ENCODE results near the gene DNAJC16. TPM values are rescaled to one million over a fixed set of nuclear protein-coding genes. Genes with fewer than 3 reads are reported as not detected.

DNAJC16 gene
- total RNA-seq, 2 donors from 2014 or later, result 23.1 to 31.6 TPM

DNA sequence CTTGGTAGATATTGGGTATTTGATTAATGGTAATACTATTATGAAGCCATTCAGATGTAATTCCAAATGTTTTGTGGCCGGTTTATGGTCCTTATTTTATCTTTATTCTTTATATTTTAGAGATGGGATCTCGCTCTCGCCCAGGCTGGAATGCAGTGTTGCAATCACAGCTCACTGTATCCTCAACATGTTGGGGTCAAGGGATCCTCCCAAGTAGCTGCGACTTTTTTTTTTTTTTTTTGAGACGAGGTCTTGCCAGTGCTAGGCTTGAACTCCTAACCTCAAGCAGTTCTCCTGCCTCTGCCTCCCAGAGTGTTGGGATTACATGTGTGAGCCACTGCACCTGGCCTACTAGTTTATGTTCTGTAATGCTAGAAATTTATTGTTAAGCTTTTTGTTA is 95.3 kb downstream of the DNAJC16 start:
- peaks cover 11% of the 10 kb centered on the region for H3K36me3 ChIP-seq (ENCODE audit: control insufficient read depth, insufficient read depth, low read length)
- H3K27ac Mint-ChIP-seq, result no peak overlapping the region
- no peak overlapping the region for H3K4me3 ChIP-seq (ENCODE audit: low read length)
- H3K9ac ChIP-seq (ENCODE audit: extremely low read depth, low read length, poor library complexity, severe bottlenecking), result no peak overlapping the region
- no peak overlapping the region for H3K27ac ChIP-seq (ENCODE audit: low read depth, low read length)
- no peaks in the 10 kb centered on the region for H3K4me1 ChIP-seq (ENCODE audit: control insufficient read depth, insufficient read depth, low read length)
- H3K9me3 Mint-ChIP-seq, result no peaks in the 10 kb centered on the region
- WGBS, 2 experiments (ENCODE audit: insufficient coverage in 1 of 2, insufficient read length in 1 of 2), result 87 to 95% methylated on average over 3 to 5 of the region's 5 CpGs
- peaks cover 11% of the 10 kb centered on the region for H3K36me3 Mint-ChIP-seq (ENCODE audit: low read depth)
- no peaks in the 10 kb centered on the region for H3K27me3 Mint-ChIP-seq (ENCODE audit: insufficient read depth)
- no peak overlapping the region for H3K4me3 Mint-ChIP-seq
- peaks cover 11% of the 10 kb centered on the region for H3K4me1 Mint-ChIP-seq
- DNase-seq, result no peak
- H3K27me3 ChIP-seq (ENCODE audit: control insufficient read depth, insufficient read depth, low read length, poor library complexity, severe bottlenecking), result no peaks in the 10 kb centered on the region
- H3K9me3 ChIP-seq (ENCODE audit: control insufficient read depth, low read length), result no peaks in the 10 kb centered on the region
- no peak for TF ChIP-seq CTCF (conservative IDR thresholded peaks at IDR 0.05)

DNA sequence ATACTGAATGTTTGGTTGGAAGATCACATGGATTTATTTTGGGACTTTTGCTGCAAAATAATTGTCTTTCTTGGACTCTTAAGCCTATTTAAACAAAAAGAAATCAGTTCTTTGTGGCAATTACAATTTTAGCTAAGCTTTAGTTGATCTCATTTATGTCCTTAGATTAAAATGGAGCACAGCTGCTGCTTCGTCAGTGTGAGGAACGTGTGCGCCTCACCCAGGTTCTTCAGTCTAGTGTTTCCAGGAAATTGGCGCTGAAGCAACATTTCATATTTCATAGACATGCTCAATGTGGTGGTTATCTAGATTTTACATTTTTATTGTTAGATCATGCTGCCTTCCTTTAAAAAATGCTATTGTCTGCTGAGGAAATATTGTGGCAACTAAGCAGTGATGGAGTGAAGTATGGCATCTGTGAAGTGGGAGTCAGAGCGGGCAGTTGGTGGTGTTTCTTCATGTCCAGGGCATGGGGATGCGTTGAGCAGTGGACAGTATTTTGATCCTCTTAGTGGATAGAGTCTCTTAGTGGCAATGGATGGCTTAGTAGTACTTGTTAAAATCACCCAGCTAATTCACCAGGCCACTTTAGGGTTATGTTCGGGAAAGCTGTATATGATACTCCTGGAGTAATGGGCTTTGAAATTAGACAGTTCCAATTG is 96.2 kb downstream of the DNAJC16 start:
- Mint-ChIP-seq H3K4me3 (no peak overlapping the region), H3K27ac (peak overlapping the region; percentile 1)
- 94 to 96% methylated on average over 4 to 7 of the region's 7 CpGs for WGBS, 2 experiments (ENCODE audit: insufficient coverage in 1 of 2, insufficient read length in 1 of 2)

GRCh38 chr1:15623435-15623834 is 96.8 kb downstream of the DNAJC16 start:
- H3K9me3 Mint-ChIP-seq, result no peaks in the 10 kb centered on the region
- 68 to 90% methylated on average over 3 to 6 of the region's 6 CpGs for WGBS, 2 experiments (ENCODE audit: insufficient coverage in 1 of 2, insufficient read length in 1 of 2)

More for the DNA sequence above, 96.2 kb downstream of the DNAJC16 start:
- Histone ChIP-seq H3K4me1 (ENCODE audit: control insufficient read depth, insufficient read depth, low read length) (no peaks in the 10 kb centered on the region), H3K36me3 (ENCODE audit: control insufficient read depth, insufficient read depth, low read length) (peaks cover 20% of the 10 kb centered on the region), H3K27me3 (ENCODE audit: control insufficient read depth, insufficient read depth, low read length, poor library complexity, severe bottlenecking) (no peaks in the 10 kb centered on the region), H3K4me3 (ENCODE audit: low read length) (no peak overlapping the region), H3K27ac (ENCODE audit: low read depth, low read length) (no peak overlapping the region), H3K9ac (ENCODE audit: extremely low read depth, low read length, poor library complexity, severe bottlenecking) (no peak overlapping the region), H3K9me3 (ENCODE audit: control insufficient read depth, low read length) (no peaks in the 10 kb centered on the region)
- Mint-ChIP-seq H3K9me3 (no peaks in the 10 kb centered on the region), H3K4me1 (peaks cover 11% of the 10 kb centered on the region), H3K36me3 (ENCODE audit: low read depth) (peaks cover 16% of the 10 kb centered on the region), H3K27me3 (ENCODE audit: insufficient read depth) (no peaks in the 10 kb centered on the region)
- DNase-seq, result no peak
- TF ChIP-seq CTCF (conservative IDR thresholded peaks at IDR 0.05), result no peak

More at GRCh38 chr1:15623435-15623834, 96.8 kb downstream of the DNAJC16 start:
- H3K4me1 ChIP-seq (ENCODE audit: control insufficient read depth, insufficient read depth, low read length), result no peaks in the 10 kb centered on the region
- H3K9ac ChIP-seq (ENCODE audit: extremely low read depth, low read length, poor library complexity, severe bottlenecking), result no peak overlapping the region
- Mint-ChIP-seq H3K36me3 (ENCODE audit: low read depth) (peaks cover 19% of the 10 kb centered on the region), H3K4me1 (peaks cover 9% of the 10 kb centered on the region), H3K27me3 (ENCODE audit: insufficient read depth) (no peaks in the 10 kb centered on the region), H3K4me3 (no peak overlapping the region), H3K27ac (no peak overlapping the region)
- H3K36me3 ChIP-seq (ENCODE audit: control insufficient read depth, insufficient read depth, low read length), result peaks cover 26% of the 10 kb centered on the region
- no peak for TF ChIP-seq CTCF (conservative IDR thresholded peaks at IDR 0.05)
- no peaks in the 10 kb centered on the region for H3K27me3 ChIP-seq (ENCODE audit: control insufficient read depth, insufficient read depth, low read length, poor library complexity, severe bottlenecking)
- no peak overlapping the region for H3K4me3 ChIP-seq (ENCODE audit: low read length)
- DNase-seq, result no peak
- no peak overlapping the region for H3K27ac ChIP-seq (ENCODE audit: low read depth, low read length)
- H3K9me3 ChIP-seq (ENCODE audit: control insufficient read depth, low read length), result no peaks in the 10 kb centered on the region
